H1 (cell line): ENCODE data around the gene PRDM10. TPM values are rescaled to one million over a fixed set of nuclear protein-coding genes. Genes with fewer than 3 reads are reported as not detected.

Experiments used
- BACH1 ChIP-seq: IDR thresholded peaks from 2 replicates; pipeline ENCODE4 v1.6.1; 2012; ENCODE audit warnings: low read length, improper control_type of control experiment
- JUN ChIP-seq: IDR thresholded peaks from 2 replicates; pipeline ENCODE4 v1.6.1; 2011; ENCODE audit warnings: low read depth, mild to moderate bottlenecking, improper control_type of control experiment, low read length
- MAFK ChIP-seq: IDR thresholded peaks from 2 replicates; pipeline ENCODE4 v1.6.1; 2012; ENCODE audit warnings: low read depth, mild to moderate bottlenecking, improper control_type of control experiment, low read length
- SAP30 ChIP-seq: fragments of 300-600 bp; sonication (generic); IDR thresholded peaks from 2 replicates; pipeline ENCODE4 v1.7.1; 2012; ENCODE audit warnings: low read length, moderate library complexity, mild to moderate bottlenecking, inconsistent platforms; ENCODE audit not compliant: insufficient read depth, insufficient replicate concordance
- SRF ChIP-seq: IDR thresholded peaks from 2 replicates; pipeline ENCODE4 v1.6.1; 2011; ENCODE audit warnings: mild to moderate bottlenecking, low read depth, low read length, moderate library complexity
- polyA plus RNA-seq, 7 experiments: library from polyadenylated mRNA; depleted of rRNA in 3 of 7; stranded (reverse) in 5 of 7; unstranded in 2 of 7; fragments of >200 nt in 5 of 7; fragments of 200-250 nt in 2 of 7; gene quantifications; 1 replicate in 5 of 7; 2 replicates in 1 of 7; 4 replicates in 1 of 7; pipeline versions ENCODE4 v1.2.1 to v1.2.3, GENCODE V29; 2011 to 2013; ENCODE audit warnings: missing spikeins in 2 of 7, mixed read lengths in 2 of 7
- total RNA-seq: library from RNA; stranded (reverse); fragmentation: NEBNext Ultra II Directional; extraction: Animal tissue kit (Norgen Biotek cat#: 25700); gene quantifications from 2 replicates; pipeline ENCODE4 v1.2.1, GENCODE V29; 2021
- TF ChIP-seq, protein P1 (sequence below): fragments of 300-600 bp; sonication (generic); IDR thresholded peaks from 2 replicates; pipeline ENCODE4 v1.7.1; 2012; ENCODE audit warnings: low read length, moderate library complexity, mild to moderate bottlenecking, inconsistent platforms; ENCODE audit not compliant: insufficient replicate concordance

PRDM10 gene
- total and polyA plus RNA-seq, 2 of the 8 experiments (the other 6 are each of a cell fraction or from before 2014, with no cell fraction given), result 15.5 to 19.2 TPM

DNA sequence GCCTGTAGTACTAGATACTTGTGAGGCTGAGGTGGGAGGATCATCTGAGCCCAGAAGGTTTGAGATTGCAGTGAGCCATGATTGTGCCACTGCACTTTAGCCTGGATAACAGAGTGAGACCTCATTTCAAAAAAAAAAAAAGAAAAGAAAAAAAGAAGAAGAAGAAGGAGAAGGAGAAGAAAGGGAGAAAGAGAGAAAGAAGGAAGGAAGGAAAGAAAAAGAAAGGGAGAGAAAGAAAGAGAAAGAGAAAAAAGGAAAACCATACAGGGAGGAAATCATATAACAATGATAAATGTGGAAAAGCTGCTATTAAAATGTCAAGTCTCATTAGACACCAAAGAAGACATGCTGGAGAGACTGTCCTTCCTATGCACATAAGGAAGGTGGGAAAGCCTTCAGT is 5.7 kb upstream of the PRDM10 start (continued):
- TF ChIP-seq SAP30, result no peak
- no peak for TF ChIP-seq MAFK
- no peak for TF ChIP-seq JUN
- TF ChIP-seq SRF, result no peak
- TF ChIP-seq, protein P1, sequence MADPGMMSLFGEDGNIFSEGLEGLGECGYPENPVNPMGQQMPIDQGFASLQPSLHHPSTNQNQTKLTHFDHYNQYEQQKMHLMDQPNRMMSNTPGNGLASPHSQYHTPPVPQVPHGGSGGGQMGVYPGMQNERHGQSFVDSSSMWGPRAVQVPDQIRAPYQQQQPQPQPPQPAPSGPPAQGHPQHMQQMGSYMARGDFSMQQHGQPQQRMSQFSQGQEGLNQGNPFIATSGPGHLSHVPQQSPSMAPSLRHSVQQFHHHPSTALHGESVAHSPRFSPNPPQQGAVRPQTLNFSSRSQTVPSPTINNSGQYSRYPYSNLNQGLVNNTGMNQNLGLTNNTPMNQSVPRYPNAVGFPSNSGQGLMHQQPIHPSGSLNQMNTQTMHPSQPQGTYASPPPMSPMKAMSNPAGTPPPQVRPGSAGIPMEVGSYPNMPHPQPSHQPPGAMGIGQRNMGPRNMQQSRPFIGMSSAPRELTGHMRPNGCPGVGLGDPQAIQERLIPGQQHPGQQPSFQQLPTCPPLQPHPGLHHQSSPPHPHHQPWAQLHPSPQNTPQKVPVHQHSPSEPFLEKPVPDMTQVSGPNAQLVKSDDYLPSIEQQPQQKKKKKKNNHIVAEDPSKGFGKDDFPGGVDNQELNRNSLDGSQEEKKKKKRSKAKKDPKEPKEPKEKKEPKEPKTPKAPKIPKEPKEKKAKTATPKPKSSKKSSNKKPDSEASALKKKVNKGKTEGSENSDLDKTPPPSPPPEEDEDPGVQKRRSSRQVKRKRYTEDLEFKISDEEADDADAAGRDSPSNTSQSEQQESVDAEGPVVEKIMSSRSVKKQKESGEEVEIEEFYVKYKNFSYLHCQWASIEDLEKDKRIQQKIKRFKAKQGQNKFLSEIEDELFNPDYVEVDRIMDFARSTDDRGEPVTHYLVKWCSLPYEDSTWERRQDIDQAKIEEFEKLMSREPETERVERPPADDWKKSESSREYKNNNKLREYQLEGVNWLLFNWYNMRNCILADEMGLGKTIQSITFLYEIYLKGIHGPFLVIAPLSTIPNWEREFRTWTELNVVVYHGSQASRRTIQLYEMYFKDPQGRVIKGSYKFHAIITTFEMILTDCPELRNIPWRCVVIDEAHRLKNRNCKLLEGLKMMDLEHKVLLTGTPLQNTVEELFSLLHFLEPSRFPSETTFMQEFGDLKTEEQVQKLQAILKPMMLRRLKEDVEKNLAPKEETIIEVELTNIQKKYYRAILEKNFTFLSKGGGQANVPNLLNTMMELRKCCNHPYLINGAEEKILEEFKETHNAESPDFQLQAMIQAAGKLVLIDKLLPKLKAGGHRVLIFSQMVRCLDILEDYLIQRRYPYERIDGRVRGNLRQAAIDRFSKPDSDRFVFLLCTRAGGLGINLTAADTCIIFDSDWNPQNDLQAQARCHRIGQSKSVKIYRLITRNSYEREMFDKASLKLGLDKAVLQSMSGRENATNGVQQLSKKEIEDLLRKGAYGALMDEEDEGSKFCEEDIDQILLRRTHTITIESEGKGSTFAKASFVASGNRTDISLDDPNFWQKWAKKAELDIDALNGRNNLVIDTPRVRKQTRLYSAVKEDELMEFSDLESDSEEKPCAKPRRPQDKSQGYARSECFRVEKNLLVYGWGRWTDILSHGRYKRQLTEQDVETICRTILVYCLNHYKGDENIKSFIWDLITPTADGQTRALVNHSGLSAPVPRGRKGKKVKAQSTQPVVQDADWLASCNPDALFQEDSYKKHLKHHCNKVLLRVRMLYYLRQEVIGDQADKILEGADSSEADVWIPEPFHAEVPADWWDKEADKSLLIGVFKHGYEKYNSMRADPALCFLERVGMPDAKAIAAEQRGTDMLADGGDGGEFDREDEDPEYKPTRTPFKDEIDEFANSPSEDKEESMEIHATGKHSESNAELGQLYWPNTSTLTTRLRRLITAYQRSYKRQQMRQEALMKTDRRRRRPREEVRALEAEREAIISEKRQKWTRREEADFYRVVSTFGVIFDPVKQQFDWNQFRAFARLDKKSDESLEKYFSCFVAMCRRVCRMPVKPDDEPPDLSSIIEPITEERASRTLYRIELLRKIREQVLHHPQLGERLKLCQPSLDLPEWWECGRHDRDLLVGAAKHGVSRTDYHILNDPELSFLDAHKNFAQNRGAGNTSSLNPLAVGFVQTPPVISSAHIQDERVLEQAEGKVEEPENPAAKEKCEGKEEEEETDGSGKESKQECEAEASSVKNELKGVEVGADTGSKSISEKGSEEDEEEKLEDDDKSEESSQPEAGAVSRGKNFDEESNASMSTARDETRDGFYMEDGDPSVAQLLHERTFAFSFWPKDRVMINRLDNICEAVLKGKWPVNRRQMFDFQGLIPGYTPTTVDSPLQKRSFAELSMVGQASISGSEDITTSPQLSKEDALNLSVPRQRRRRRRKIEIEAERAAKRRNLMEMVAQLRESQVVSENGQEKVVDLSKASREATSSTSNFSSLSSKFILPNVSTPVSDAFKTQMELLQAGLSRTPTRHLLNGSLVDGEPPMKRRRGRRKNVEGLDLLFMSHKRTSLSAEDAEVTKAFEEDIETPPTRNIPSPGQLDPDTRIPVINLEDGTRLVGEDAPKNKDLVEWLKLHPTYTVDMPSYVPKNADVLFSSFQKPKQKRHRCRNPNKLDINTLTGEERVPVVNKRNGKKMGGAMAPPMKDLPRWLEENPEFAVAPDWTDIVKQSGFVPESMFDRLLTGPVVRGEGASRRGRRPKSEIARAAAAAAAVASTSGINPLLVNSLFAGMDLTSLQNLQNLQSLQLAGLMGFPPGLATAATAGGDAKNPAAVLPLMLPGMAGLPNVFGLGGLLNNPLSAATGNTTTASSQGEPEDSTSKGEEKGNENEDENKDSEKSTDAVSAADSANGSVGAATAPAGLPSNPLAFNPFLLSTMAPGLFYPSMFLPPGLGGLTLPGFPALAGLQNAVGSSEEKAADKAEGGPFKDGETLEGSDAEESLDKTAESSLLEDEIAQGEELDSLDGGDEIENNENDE, result no peak
- TF ChIP-seq BACH1, result no peak
